Stomach (tissue), 4 donors: ENCODE measurements around the gene NALCN.

ENCODE experiments used
- CTCF ChIP-seq, 7 experiments: fragments of 450-650 bp in 4 of 7; fragments of 200-600 bp in 3 of 7; sonication (generic) in 3 of 7; IDR thresholded peaks; one replicate each; pipeline ENCODE4 v1.5.1; 2016 to 2019; ENCODE audit warnings: antibody characterized with exemption in 7 of 7, control low read depth in 2 of 7, mild to moderate bottlenecking in 1 of 7
- EP300 ChIP-seq: sonication (generic); formaldehyde crosslinking; IDR thresholded peaks from one replicate; pipeline ENCODE4 v1.6.1; 2017; ENCODE audit warnings: antibody characterized with exemption
- POLR2A ChIP-seq, 4 donors: fragments of 450-650 bp; IDR thresholded peaks; one replicate each; pipeline ENCODE4 v1.6.1; 2016; ENCODE audit warnings: antibody characterized with exemption in 4 of 4, control low read depth in 2 of 4, mild to moderate bottlenecking in 1 of 4, moderate library complexity in 1 of 4

- TF ChIP-seq CTCF (IDR thresholded peaks at IDR 0.05) = no peak
- no peak for TF ChIP-seq POLR2A (IDR thresholded peaks at IDR 0.05)
- TF ChIP-seq EP300 = no peak
Measured at GRCh38 chr13:101007245-101007644, 409.1 kb downstream of the NALCN start.
